D341Med (cell line): ENCODE measurements around the gene LCE3A.
"Not testable (repeated sequence)": the region's sequence is repeated elsewhere in the genome, so short reads cannot be mapped to it uniquely, and the experiment has no call there.

ENCODE experiments used
- DNase-seq: peaks from one replicate; pipeline ENCODE4 v3.0.0; 2012; ENCODE audit warnings: low spot score

The LCE3A gene, protein sequence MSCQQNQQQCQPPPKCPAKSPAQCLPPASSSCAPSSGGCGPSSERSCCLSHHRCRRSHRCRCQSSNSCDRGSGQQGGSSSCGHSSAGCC

DNA sequence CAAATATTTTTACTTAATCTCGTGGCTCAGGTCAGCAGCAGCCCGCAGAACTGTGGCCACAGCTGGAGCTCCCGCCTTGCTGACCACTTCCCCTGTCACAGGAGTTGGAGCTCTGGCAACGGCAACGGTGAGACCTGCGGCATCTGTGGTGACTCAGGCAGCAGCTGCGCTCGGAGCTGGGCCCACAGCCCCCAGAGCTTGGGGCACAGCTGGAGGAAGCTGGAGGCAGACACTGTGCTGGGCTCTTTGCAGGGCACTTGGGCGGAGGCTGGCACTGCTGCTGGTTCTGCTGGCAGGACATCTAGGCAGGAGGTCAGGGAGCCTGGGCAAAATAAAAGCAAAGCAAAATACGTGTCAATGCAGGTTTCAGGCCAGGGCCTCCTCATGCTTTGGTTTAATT is at the start of gene LCE3A:
TSS of gene LCE3A (minus strand) at position 301 of the 400 bp plus-strand sequence. CDS start at position 301, 0 bp downstream.
- DNase-seq = no peak

DNA sequence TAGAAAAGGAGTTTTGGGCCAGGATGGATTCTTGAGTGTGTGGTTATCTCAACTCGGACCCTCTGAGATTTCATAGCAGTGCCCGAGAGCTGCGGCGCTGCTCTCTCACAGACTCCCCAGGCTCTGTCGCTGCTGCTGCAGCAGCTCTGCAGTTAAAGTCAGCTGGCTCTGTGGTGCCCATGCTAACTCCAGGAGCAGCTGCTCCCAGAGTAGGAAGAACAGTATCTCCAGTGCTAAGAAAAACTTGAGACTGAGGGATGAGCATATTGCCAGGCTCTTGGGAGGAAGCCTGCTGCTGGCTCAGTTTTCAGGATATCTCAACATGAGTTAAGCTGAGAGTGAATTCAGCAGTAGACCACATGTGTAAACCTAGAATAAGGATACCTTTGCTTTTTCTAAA is 44.7 kb upstream of the LCE3A start:
- DNase-seq = no peak

DNA sequence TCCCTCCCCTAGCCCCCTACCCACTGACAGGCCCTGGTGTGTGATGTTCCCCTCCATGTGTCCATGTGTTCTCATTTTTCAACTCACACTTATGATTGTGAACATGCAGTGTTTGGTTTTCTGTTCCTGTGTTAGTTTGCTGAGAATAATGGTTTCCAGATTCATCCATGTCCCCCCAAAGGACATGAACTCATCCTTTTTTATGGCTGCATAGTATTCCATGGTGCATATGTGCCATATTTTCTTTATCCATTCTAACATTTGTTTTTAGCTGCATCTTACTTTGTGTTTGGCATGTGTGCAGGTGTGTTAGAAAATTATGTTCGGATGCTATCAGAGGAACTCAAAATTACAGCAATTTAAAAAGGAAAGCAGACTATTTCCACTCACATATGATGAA is 43.3 kb upstream of the LCE3A start:
- not testable (repeated sequence) for DNase-seq

DNA sequence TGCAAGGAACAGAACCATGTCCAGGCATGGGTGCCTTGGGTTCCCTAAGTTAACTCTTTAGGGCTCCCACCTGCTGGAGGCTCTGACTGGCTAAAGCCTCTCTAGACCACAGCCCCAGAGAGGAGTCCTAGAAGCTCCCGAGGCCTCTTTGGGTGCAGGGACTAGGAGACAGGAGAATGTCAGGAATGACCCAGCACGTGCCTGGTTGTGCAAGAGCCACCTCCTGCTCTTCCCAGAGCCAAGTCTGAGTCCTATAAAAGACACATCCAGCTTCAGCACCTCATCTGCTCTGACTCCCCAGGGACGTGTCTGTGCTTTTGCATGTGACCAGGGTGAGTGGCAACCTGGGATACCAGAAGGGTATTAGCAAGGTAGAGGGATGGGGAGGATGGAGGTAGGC is 40.2 kb upstream of the LCE3A start, which contains the start of gene LCE2D:
TSS of gene LCE2D (plus strand) at position 283 of the 400 bp plus-strand sequence. CDS start 726 bp downstream, outside the sequence.
- DNase-seq = no peak

DNA sequence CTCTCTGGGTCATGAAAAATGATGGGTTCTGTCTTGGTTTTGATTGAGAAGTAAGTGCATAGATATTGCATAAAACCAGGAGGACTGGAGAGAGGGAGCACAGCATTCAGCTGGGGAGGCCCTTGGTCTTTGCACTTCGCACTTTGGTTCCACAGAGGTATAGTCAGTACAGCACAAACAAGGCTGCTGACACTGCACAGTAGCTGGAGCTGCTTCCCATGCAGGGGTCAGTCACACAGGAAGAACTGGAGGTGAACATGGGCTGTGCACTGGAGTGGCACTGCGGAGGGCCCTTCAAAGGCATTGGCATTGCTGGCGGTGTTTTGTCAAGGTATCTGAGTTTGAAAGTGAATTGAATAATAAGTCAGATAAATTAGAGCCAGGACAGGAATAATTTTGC is 35.7 kb upstream of the LCE3A start:
- no peak for DNase-seq

DNA sequence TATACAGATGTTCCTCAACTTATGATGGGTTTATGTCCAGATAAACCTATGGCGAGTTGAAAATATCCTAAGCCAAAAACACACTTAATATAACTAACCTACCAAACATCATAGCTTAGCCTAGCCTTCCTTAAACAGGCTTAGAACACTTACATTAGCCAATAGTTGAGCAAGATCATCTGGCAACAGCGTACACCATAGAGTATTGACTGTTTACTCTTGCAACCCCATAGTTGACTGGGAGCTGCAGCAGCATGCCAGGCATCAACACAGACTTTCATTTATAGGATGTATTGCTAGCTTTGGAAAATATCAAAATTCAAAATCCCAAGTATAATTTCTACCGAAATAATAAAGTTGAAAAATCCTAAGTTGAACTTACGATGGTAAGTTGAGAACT is 34.8 kb upstream of the LCE3A start:
- no peak for DNase-seq

DNA sequence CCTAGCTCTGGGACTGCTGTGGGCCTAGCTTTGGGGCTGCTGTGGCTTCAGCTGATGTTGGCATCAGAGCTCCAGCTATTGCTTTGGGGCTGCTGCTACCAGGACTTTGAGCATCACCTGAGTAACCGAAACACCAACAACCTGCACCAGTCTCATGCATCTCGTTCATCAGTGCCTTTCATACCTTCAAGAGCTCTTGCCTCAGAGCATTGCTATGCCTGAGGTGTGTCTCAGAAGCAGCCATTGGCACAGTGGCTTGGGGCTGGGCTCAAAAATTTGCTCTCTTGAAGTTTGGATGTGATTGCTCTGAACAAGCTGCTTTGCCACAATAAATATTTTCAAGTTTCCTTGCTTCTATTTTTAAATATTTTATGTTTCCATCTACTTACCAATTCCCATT is 33.6 kb upstream of the LCE3A start:
- no peak for DNase-seq

DNA sequence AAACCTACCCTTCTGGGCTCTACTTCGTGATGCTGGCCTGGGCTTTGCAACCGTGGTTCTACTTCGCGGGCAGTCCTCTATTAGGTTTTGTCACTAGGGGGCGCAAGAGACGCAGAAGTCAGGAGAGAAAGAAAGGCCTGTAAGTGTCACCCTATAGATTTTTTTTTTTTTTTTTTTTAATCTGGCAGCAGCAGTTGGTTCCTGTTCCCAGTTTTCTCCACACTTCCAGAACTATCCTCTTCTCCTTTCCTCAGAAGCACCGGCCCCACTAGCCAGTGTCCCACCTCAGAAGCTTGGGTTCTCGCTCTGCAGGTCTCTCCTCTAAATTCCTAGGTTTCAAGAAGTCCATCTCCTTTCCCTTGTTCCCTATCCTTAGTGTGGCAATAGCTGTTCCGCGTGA is 31.2 kb upstream of the LCE3A start:
- DNase-seq = peak; percentile 48

DNA sequence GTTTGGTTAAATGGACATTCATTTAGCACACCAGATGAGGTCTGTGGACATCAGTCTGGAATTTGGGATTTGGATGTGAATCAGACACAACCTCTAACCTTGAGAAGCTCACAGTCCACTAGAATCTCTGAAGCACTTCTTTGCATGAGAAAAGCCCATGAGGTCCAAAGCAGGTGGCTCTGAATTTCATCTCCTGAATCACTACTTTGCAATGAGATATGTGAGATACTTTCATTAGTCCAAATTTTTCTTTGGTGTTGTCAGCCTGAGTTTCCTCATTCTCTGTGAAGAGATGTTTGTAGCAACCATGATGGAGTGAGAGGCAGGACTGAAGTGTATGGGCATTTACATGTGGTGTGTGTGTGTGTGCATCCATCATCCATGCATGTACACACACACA is 23.8 kb upstream of the LCE3A start:
- no peak for DNase-seq

DNA sequence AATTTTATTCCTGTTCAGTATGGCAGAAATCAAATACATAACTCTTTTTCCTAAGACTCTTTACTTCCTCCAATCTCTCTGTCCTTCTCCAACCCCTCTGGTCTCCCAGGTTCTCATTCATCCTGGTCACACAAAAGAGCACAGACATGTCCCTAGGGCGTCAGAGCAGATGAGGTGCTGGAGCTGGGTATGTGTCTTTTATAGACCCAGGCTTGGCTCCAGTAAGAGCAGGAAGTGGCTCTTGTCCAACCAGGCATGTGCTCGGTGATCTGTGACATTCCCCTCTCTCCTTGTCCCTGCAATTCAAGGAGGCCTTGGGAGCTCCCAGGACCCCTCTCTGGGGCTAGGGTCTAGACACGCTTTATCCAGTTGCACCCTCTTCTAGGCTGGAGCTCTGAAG is 22.2 kb upstream of the LCE3A start:
- DNase-seq = no peak

DNA sequence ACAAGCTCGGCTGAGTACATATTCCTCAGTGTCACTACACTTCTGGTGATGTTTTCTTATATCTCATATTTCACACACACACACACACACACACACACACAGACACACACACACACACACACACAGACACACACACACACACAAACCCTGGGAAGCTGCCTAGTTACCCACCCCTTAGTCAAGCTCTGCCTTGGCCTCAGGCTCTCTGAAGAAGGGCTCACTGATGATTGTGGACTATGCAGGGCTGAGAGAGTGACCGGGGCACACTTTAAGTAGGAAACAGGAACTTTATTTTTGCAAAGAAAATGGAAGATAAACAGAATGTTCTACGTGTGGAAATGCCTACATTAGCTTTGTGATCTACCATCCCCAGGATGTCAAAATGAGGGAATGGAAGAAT is 21.0 kb upstream of the LCE3A start:
- DNase-seq = no peak

DNA sequence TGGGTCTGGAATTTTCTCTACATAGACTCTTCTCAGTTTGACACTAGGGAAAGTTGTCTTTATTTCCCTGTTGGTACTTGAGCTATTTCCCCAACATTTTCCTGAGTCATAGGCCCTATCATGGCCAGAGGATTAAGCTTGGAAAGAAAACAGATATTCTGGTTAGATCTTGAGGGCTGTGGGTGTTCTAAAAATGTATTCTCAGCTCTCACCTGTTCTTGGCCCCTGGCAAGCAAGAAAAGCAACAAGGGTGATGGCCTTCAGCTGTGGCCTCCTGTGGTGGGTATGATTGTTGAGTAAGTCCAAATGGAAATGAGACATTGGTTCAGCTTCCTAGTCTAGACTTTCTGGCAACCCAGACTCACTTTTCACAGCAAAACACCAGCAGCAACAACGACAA is 17.4 kb upstream of the LCE3A start:
- DNase-seq = no peak

DNA sequence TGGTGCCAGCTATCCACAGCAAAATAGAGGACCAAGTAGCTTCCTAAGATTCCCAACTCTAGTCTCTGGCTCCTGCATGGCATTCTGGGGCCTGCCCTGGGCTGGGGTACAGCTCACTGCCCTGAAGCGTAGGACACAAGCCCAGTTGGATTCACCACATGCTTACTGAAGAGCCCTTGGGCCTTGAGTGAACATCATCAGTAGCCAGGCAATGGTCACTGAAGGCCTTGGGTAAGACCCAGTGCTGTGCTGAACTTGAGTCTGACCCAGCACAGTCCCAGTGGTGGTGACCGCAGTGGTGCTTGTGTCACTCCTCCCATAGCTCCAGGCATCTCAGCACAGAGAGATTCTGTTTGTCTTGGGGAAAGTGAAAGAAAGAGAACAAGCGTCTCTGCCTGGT is 7.7 kb upstream of the LCE3A start:
- no peak for DNase-seq

DNA sequence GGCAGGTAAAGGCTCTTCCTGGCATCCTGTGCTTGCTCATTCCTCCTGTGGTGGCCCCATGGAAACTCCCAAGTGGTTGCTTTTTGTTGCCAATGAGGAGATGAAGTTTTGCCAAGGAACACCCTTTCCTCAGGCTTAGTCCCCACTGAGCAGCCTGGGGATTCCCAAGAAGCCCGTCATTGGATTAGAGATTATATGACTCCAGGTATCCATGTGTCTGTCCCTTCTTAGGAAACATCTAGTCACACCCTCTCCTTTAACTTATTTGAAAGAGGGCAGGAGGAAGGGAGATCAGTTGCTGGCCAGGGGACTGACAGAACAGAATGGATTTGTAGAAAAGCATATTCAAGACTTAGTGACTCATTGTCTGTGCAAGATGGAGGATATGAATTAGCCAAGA is 3.8 kb upstream of the LCE3A start:
- no peak for DNase-seq

DNA sequence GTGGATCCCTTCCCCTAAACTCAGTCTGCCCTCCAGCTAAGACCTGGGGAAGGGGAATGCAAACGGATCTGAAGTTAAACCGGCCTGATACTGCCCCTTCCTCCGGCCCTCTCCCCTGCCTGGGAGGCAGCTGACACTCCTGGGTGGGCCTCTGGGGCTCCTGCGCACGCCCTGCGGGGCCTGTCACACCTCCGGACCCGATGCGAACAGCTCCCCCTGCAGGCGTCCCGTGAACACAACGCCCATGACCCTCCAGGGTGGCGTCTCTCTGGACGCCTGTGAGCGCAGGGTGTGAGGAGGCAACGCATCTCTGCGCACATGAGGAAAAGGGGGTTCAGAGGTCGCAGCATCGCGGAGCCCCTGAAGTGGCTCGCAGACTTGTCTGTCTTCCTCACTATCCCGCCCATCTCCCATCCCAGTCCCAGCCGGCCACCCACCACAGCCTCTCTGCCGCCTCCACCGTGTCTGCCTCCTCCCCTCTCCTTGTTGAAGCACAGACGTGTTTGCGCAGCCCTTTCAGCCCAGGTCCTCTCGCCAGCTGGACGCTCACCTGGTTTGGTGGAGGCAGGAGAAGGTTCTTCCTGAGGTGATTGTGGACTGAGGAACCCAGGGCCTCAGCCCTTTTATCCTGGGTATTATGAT is 421 bp upstream of the LCE3A start:
- no peak for DNase-seq

DNA sequence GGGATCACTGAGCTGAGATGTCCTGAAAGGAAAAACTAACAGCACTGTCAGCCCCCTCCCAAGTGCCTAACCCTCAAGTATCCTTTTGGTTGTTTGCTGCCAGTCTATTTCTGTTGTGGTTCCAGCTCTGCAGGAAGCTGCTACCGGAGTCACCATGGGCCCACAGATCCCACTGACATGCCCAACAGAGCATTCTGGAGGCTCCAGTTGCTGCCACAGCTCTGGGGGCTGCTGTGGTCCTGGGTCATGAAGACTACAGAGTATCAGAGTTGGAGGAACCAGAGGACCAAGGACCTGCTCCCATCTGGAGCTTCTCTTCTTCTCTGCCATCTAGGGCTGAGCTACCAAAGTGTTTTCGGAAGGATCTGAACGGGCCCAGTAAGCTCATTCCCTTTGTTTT is 910 bp downstream of the LCE3A start:
- no peak for DNase-seq

DNA sequence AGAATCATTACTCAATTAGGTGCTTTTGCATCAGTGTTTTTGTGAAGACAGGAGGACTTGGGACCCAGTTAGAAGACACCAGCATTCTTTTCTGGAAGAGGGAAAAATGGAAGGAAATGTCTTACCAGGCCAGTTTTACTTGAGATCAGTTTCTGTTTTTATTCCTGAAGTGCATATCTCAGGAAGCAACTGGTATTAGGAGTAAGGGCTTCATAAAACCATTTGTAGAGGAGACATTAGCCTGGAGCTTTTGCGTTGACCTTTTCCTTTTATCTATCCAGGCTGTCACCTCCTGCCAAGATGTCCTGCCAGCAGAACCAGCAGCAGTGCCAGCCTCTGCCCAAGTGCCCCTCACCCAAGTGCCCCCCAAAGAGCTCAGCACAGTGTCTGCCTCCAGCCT is 9.4 kb downstream of the LCE3A start, which contains the start of gene LCE3B:
TSS of gene LCE3B (plus strand) at position 301 of the 400 bp plus-strand sequence. CDS start at position 301, 0 bp downstream.
- DNase-seq = no peak

DNA sequence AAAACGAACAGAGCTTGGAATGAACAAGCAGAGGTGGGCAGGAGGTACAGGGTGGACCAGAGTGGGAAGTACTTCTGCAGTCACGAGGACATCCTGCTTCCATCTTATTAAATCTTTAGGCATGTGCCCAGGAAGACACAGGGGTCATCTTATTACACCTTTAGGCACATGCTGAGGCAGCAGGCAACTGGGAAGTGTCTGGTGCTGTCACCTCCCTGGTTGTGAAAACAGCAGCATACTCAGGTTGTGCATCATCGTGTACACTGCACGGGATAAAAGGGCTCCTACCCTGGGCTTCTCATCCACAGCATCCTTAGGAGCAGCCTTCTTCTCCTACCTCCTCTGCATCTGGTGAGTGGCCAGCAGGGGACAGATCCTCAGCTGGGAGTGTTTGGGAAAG is 23.0 kb downstream of the LCE3A start, which contains the start of gene LCE3C:
TSS of gene LCE3C (plus strand) at position 301 of the 400 bp plus-strand sequence. CDS start 498 bp downstream, outside the sequence.
- no peak for DNase-seq

DNA sequence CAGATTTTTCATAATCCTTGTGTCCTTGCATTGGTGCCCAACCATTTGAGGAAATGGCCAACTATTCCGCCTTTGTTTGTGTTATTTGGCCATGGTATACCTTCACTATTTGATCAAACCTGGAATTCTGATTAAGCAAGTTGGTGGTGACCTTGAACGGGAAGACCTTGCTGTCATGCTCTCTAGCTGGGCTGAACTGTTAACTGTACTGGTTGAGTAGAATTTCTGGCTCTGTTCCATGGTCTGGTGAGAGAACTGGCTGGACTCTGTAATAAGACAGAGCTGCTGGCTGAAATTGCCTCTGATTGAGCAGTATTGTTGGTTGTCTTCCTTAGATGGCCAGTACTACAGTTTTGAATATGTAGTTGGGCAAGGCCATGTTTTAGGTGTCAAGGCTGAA is 25.9 kb downstream of the LCE3A start:
- DNase-seq = no peak

DNA sequence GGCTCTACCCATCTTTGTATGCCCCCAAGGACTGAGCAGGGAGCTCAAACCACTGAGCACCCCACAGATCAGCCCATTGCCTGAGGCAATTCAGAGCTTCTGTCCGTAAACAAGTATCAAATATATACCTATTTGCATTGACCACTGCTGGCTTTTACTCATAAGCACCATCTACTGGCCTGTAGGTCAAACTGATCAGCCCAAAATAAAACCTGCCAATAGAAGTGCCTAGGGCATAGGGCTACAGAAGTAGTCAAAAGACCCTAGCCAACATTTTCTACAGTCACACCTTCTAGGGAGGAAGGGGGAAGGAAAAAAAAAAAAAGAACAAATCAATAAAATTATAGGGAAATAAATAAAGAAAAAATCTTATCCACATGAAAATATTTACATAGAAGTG is 37.3 kb downstream of the LCE3A start:
- no peak for DNase-seq

DNA sequence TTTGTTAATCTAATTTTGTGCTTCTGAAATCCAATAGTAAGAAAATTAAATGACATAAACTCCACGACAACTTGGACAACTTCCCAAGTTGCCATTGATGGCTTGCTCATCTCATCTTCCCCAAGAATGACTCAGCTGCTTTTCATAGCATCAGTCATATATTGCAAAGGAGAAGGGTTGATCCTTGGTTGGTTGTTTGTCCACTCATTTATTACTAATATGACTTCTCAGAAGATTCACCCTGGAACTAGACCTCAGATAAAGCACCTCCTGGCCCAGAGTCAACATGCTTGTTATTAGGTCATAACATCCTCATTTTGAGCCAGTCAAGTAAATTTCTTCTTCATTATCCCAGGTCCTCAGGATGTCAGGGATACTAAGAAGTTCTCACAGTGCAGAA is 40.3 kb downstream of the LCE3A start:
- DNase-seq = no peak

DNA sequence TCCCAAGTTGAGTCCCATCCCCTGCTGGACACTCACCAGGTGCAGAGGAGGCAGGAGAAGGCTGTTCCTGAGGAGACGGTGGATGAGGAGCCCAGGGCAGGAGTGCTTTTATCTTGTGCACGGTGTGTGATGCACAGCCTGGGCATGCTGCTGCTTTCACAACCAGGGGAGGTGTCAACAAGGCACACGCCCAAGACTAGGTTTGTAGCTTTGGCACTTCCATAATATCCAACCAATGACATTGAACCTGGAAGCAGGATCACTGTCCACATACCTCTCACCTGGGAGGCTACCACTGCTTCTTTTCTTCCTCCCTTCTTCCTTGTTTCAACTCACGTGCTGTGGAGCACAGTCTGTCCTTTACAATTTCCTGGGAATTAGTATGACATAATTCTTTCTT is 42.5 kb downstream of the LCE3A start, which contains the start of gene LCE3D:
TSS of gene LCE3D (minus strand) at position 84 of the 400 bp plus-strand sequence. CDS start 580 bp downstream, outside the sequence.
- no peak for DNase-seq

DNA sequence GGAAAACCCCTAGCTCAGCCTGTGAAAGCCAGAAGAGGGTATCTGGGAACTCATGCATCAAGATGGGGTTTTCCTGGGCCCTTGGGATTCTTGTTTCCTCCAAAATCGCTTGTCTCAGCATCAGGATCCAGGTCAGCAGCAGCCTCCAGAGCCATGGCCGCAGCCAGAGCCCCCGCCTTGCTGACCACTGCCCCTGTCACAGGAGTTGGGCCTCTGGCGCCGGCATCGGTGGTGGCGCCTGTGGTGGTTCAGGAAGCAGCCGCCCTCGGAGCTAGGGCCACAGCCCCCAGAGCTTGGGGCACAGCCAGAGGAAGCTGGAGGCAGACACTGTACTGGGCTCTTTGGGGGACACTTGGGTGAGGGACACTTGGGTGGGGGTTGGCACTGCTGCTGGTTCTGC is 43.4 kb downstream of the LCE3A start:
- not testable (repeated sequence) for DNase-seq

DNA sequence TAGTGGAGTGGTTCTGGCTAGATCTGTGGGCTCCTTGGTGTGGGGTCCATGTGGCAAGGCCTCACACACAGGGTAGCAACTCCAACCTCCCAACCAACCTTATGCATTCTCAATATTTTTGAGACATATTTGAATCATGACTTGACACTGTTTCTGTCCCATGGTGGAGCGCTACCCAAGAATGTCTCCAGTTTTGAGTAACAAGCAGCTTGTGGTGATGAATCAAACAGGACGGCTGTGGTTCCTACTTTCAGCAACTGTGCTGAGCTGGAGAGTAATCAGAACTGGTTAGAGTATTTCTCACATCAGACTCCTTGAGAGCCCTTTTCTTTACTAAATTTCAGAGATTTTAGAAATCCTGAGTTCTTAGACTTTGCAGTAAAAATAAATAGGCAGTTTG is 45.7 kb downstream of the LCE3A start:
- no peak for DNase-seq
